NCI-H1048 (cell line): ENCODE measurements around the gene FAM83B.
"Not testable (repeated sequence)": the region's sequence is repeated elsewhere in the genome, so short reads cannot be mapped to it uniquely, and the experiment has no call there.

Source experiments
- DNase-seq: peaks from one replicate; lab custom pipeline; 2025; lab: John Stamatoyannopoulos, UW

FAM83B gene

GRCh38 chr6:54861905-54862616 lies 15.5 kb downstream of the FAM83B start:
- no peak for DNase-seq

GRCh38 chr6:54864272-54864671 lies 17.7 kb downstream of the FAM83B start:
- DNase-seq, result no peak

- DNase-seq, result no peak
Observed at GRCh38 chr6:54865091-54865631, 18.6 kb downstream of the FAM83B start.

- DNase-seq, result no peak
Observed at GRCh38 chr6:54868556-54868955, 22.0 kb downstream of the FAM83B start.

- DNase-seq, result no peak
Observed at GRCh38 chr6:54873599-54873998, 27.0 kb downstream of the FAM83B start.

- no peak for DNase-seq
Observed at GRCh38 chr6:54874349-54875048, 27.9 kb downstream of the FAM83B start.

- DNase-seq, result no peak
Observed at GRCh38 chr6:54875539-54875938, 29.0 kb downstream of the FAM83B start.

GRCh38 chr6:54876365-54876764 lies 29.8 kb downstream of the FAM83B start:
- no peak for DNase-seq

GRCh38 chr6:54876871-54877270 lies 30.3 kb downstream of the FAM83B start:
- DNase-seq, result no peak

GRCh38 chr6:54877713-54878317 lies 31.2 kb downstream of the FAM83B start:
- DNase-seq, result no peak

- DNase-seq, result no peak
Observed at GRCh38 chr6:54878718-54879117, 32.1 kb downstream of the FAM83B start.

- no peak for DNase-seq
Observed at GRCh38 chr6:54879188-54879985, 32.8 kb downstream of the FAM83B start.

- no peak for DNase-seq
Observed at GRCh38 chr6:54881067-54881730, 34.6 kb downstream of the FAM83B start.

- DNase-seq, result not testable (repeated sequence)
Observed at GRCh38 chr6:54881891-54882290, 35.3 kb downstream of the FAM83B start.

- no peak for DNase-seq
Observed at GRCh38 chr6:54886932-54887584, 40.5 kb downstream of the FAM83B start.

- DNase-seq, result no peak
Observed at GRCh38 chr6:54891536-54891935, 45.0 kb downstream of the FAM83B start.

GRCh38 chr6:54892831-54893230 lies 46.3 kb downstream of the FAM83B start:
- no peak for DNase-seq

GRCh38 chr6:54893818-54894217 lies 47.2 kb downstream of the FAM83B start:
- DNase-seq, result no peak

- no peak for DNase-seq
Observed at GRCh38 chr6:54896302-54896701, 49.7 kb downstream of the FAM83B start.

- DNase-seq, result no peak
Observed at GRCh38 chr6:54897462-54898189, 51.1 kb downstream of the FAM83B start.
